Panc1 (cell line): ENCODE data around the gene HOXB7. TPM values are rescaled to one million over a fixed set of nuclear protein-coding genes. Genes with fewer than 3 reads are reported as not detected.

Experiments used
- ATAC-seq: fragments of 200-7000 bp; cut with Tn5 transposase; 2 replicates; pipeline ENCODE4 v1.9.1; 2020; ENCODE audit warnings: mild to moderate bottlenecking, moderate library complexity
- BruUV-seq: library from RNA; stranded (reverse); fragments of 400-500 nt; replicated peaks from 2 replicates; lab custom pipeline; 2021; lab: Mats Ljungman, UMichigan
- CTCF ChIA-PET: fragments of 300-600 bp; sonication (Branson Sonifier 250); formaldehyde crosslinking; loops from one replicate; lab custom pipeline; 2022; ENCODE audit warnings: antibody characterized with exemption; lab: Charles Lee
- POLR2A ChIA-PET: fragments of 300-600 bp; sonication (Branson Sonifier 250); formaldehyde crosslinking; loops from one replicate; lab custom pipeline; 2022; ENCODE audit warnings: antibody characterized with exemption; lab: Charles Lee
- DNase-seq: peaks from one replicate; pipeline ENCODE4 v3.0.0-alpha.2; 2010; ENCODE audit warnings: low read depth, low spot score
- H3K27ac ChIP-seq: 2 replicates; pipeline ENCODE4 v1.5.1; 2011; ENCODE audit warnings: mild to moderate bottlenecking, low read length, inconsistent platforms
- H3K27me3 ChIP-seq: fragments of 200-500 bp; sonication (Bioruptor generic); 2 replicates; pipeline ENCODE4 v1.6.0; 2014; ENCODE audit warnings: low read length, inconsistent platforms; ENCODE audit not compliant: control insufficient read depth, insufficient read depth
- H3K36me3 ChIP-seq: fragments of 200-500 bp; sonication (Bioruptor generic); 2 replicates; pipeline ENCODE4 v1.5.1; 2014; ENCODE audit warnings: inconsistent platforms, mild to moderate bottlenecking, low read length, moderate library complexity; ENCODE audit not compliant: control insufficient read depth, insufficient read depth
- H3K4me1 ChIP-seq: 2 replicates; pipeline ENCODE4 v1.5.1; 2011; ENCODE audit warnings: inconsistent platforms, mild to moderate bottlenecking, low read length, moderate library complexity; ENCODE audit not compliant: control insufficient read depth, insufficient read depth
- H3K4me3 ChIP-seq, 2 experiments: 2 replicates each; pipeline ENCODE4 v1.5.1; 2011 to 2012; ENCODE audit warnings: low read depth in 2 of 2, low read length in 2 of 2, mild to moderate bottlenecking in 2 of 2, inconsistent platforms in 1 of 2, moderate library complexity in 1 of 2
- H3K9me3 ChIP-seq: fragments of 200-500 bp; sonication (Bioruptor generic); 2 replicates; pipeline ENCODE4 v1.5.1; 2014; ENCODE audit warnings: low read depth, mild to moderate bottlenecking, inconsistent platforms, low read length, moderate library complexity; ENCODE audit not compliant: control insufficient read depth, insufficient read depth
- CTCF ChIP-seq: fragments of 450-650 bp; IDR thresholded peaks from 2 replicates; pipeline ENCODE4 v1.5.1; 2017; ENCODE audit warnings: mild to moderate bottlenecking
- POLR2AphosphoS5 ChIP-seq: IDR thresholded peaks from 2 replicates; pipeline ENCODE4 v1.6.1; 2012; ENCODE audit warnings: mild to moderate bottlenecking, low read depth, low read length, moderate library complexity
- REST ChIP-seq, 2 experiments: IDR thresholded peaks; 2 replicates each; pipeline ENCODE4 v1.6.1; 2011 to 2012; ENCODE audit warnings: low read depth in 2 of 2, control low read depth in 1 of 2, low read length in 1 of 2, mild to moderate bottlenecking in 1 of 2, moderate library complexity in 1 of 2; ENCODE audit not compliant: insufficient read depth in 1 of 2
- SIN3A ChIP-seq: IDR thresholded peaks from 2 replicates; pipeline ENCODE4 v1.6.1; 2012; ENCODE audit warnings: low read depth, mild to moderate bottlenecking, low read length, moderate library complexity, borderline replicate concordance; ENCODE audit not compliant: insufficient read depth
- TCF7L2 ChIP-seq: IDR thresholded peaks from 2 replicates; pipeline ENCODE4 v1.6.1; 2011; ENCODE audit warnings: mild to moderate bottlenecking, low read depth, low read length, inconsistent platforms
- in situ Hi-C: cut with HindIII; loops from 2 replicates; pipeline ENCODE4 v1.10.0; 2016; ENCODE audit warnings: low sequenced_read_pairs, low pct_unique_long_range_greater_than_20kb
- intact Hi-C: fragments of 100-400 bp; cut with micrococcal nuclease; formaldehyde crosslinking; loops from one replicate; pipeline ENCODE4 v1.10.0; 2022; ENCODE audit not compliant: unreplicated experiment
- total RNA-seq: library from RNA; stranded (reverse); gene quantifications from one replicate; pipeline ENCODE4 v1.2.1, GENCODE V29; 2021; ENCODE audit not compliant: unreplicated experiment

Gene HOXB7
- total RNA-seq, 1 experiment from 2014 or later, result 44.0 TPM

- no peak overlapping the region for H3K4me3 ChIP-seq
- no peak for TF ChIP-seq REST (IDR thresholded peaks at IDR 0.05; ENCODE audit: insufficient read depth in 1 of 2, low read depth in 2 of 2, low read length in 1 of 2)
- TF ChIP-seq SIN3A, result no peak
- TF ChIP-seq TCF7L2, result no peak
- no peak for TF ChIP-seq CTCF
- TF ChIP-seq POLR2AphosphoS5, result no peak
- ATAC-seq (no peak), DNase-seq (no peak)
- H3K27ac ChIP-seq, result peak overlapping the region; percentile 99; the same call in 1 of the 2 replicates
- intact Hi-C loops, result no loop called here
- BruUV-seq, result no TSS peak
- H3K4me1 ChIP-seq, result peaks cover 47% of the 10 kb centered on the region
- in situ Hi-C loops, result no loop called here
- POLR2A ChIA-PET, result no interaction called here
- H3K36me3 ChIP-seq, result peaks cover 9% of the 10 kb centered on the region; the same call in 1 of the 2 replicates
- H3K27me3 ChIP-seq, result no peaks in the 10 kb centered on the region
- no peaks in the 10 kb centered on the region for H3K9me3 ChIP-seq
- CTCF ChIA-PET, result interaction anchor here (0.5 kb wide), 1 partner anchor 48 kb away, joined by 4 read pairs; no protein-coding TSS in a partner anchor
Observed at GRCh38 chr17:48642843-48643696, 32.3 kb upstream of the HOXB7 start.

GRCh38 chr17:48642059-48642842 lies 31.4 kb upstream of the HOXB7 start:
- no peak for DNase-seq

More at GRCh38 chr17:48642059-48642842, 31.4 kb upstream of the HOXB7 start:
- Histone ChIP-seq H3K36me3 (peaks cover 9% of the 10 kb centered on the region; the same call in 1 of the 2 replicates), H3K27ac (no peak overlapping the region), H3K4me3 (no peak overlapping the region), H3K27me3 (no peaks in the 10 kb centered on the region), H3K9me3 (no peaks in the 10 kb centered on the region), H3K4me1 (peaks cover 46% of the 10 kb centered on the region)
- TF ChIP-seq CTCF (no peak), SIN3A (no peak), TCF7L2 (no peak), POLR2AphosphoS5 (no peak), REST (IDR thresholded peaks at IDR 0.05; ENCODE audit: insufficient read depth in 1 of 2, low read depth in 2 of 2, low read length in 1 of 2) (no peak)
- in situ Hi-C loops, result no loop called here
- POLR2A ChIA-PET, result no interaction called here
- CTCF ChIA-PET, result no interaction called here
- no peak for ATAC-seq
- intact Hi-C loops, result no loop called here
- no TSS peak for BruUV-seq
